ENCODE results near the gene UTP25.
"Not testable (repeated sequence)": the region's sequence is repeated elsewhere in the genome, so short reads cannot be mapped to it uniquely, and the experiment has no call there.

UTP25 gene

GRCh38 chr1:209875515-209875914 is 47.7 kb downstream of the UTP25 start:
- DNase-seq, result no peak

- no peak for DNase-seq
Observed at GRCh38 chr1:209876078-209876800, 48.5 kb downstream of the UTP25 start.

- DNase-seq, result no peak
Observed at GRCh38 chr1:209877087-209877764, 49.5 kb downstream of the UTP25 start.

- no peak for DNase-seq
Observed at GRCh38 chr1:209878964-209879363, 51.2 kb downstream of the UTP25 start.

- no peak for DNase-seq
Observed at GRCh38 chr1:209879539-209879938, 51.8 kb downstream of the UTP25 start.

- DNase-seq, result no peak
Observed at GRCh38 chr1:209880031-209880430, 52.3 kb downstream of the UTP25 start.

GRCh38 chr1:209881619-209882018 is 53.8 kb downstream of the UTP25 start:
- no peak for DNase-seq

- no peak for DNase-seq
Observed at GRCh38 chr1:209882286-209882685, 54.5 kb downstream of the UTP25 start.

- DNase-seq, result no peak
Observed at GRCh38 chr1:209882942-209883340, 55.2 kb downstream of the UTP25 start.

- DNase-seq, result no peak
Observed at GRCh38 chr1:209883341-209883971, 55.7 kb downstream of the UTP25 start.

GRCh38 chr1:209884249-209884648 is 56.5 kb downstream of the UTP25 start:
- DNase-seq, result peak; percentile 8

GRCh38 chr1:209884665-209885117 is 56.9 kb downstream of the UTP25 start:
- DNase-seq, result peak; percentile 79

GRCh38 chr1:209885403-209886218 is 57.8 kb downstream of the UTP25 start:
- DNase-seq, result peak; percentile 3

- no peak for DNase-seq
Observed at GRCh38 chr1:209886219-209886536, 58.4 kb downstream of the UTP25 start.

- not testable (repeated sequence) for DNase-seq
Observed at GRCh38 chr1:209888291-209889076, 60.7 kb downstream of the UTP25 start.

GRCh38 chr1:209889077-209889418 is 61.3 kb downstream of the UTP25 start:
- DNase-seq, result no peak

- no peak for DNase-seq
Observed at GRCh38 chr1:209890641-209891330, 63.0 kb downstream of the UTP25 start.

- DNase-seq, result no peak
Observed at GRCh38 chr1:209893751-209894150, 66.0 kb downstream of the UTP25 start.

- DNase-seq, result no peak
Observed at GRCh38 chr1:209895709-209896108, 67.9 kb downstream of the UTP25 start.

- DNase-seq, result no peak
Observed at GRCh38 chr1:209896346-209896745, 68.6 kb downstream of the UTP25 start.

GRCh38 chr1:209898271-209898670 is 70.5 kb downstream of the UTP25 start:
- DNase-seq, result not testable (repeated sequence)

- not testable (repeated sequence) for DNase-seq
Observed at GRCh38 chr1:209898851-209899250, 71.1 kb downstream of the UTP25 start.
